Measurements from ENCODE around the gene ZNF3.

ZNF3 gene

DNA sequence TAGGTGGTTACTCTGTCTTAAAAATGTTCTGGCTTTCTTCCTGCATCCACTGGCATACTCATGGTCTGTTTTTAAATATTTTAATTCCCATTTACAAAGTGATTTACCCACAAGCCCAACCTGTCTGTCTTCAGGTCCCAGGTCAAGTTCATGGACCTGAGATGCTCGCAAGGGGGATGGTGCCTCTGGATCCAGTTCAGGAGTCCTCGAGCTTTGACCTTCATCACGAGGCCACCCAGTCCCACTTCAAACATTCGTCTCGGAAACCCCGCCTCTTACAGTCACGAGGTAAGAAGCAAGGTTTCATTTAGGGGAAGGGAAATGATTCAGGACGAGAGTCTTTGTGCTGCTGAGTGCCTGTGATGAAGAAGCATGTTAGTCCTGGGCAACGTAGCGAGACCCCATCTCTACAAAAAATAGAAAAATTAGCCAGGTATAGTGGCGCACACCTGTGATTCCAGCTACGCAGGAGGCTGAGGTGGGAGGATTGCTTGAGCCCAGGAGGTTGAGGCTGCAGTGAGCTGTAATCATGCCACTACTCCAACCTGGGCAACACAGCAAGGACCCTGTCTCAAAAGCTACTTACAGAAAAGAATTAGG is 57.4 kb downstream of the ZNF3 start:
- Histone ChIP-seq H3K27me3 (ENCODE audit: insufficient read depth, poor library complexity, severe bottlenecking) (no peaks in the 10 kb centered on the region), H3K27ac (replicated peaks) (no peak overlapping the region), H3K4me3 (replicated peaks; ENCODE audit: insufficient read depth, low read length) (no peak overlapping the region)
- DNase-seq (ENCODE audit: low read depth in 1 of 2, low spot score in 1 of 2), result no peak
- TF ChIP-seq, protein P1, sequence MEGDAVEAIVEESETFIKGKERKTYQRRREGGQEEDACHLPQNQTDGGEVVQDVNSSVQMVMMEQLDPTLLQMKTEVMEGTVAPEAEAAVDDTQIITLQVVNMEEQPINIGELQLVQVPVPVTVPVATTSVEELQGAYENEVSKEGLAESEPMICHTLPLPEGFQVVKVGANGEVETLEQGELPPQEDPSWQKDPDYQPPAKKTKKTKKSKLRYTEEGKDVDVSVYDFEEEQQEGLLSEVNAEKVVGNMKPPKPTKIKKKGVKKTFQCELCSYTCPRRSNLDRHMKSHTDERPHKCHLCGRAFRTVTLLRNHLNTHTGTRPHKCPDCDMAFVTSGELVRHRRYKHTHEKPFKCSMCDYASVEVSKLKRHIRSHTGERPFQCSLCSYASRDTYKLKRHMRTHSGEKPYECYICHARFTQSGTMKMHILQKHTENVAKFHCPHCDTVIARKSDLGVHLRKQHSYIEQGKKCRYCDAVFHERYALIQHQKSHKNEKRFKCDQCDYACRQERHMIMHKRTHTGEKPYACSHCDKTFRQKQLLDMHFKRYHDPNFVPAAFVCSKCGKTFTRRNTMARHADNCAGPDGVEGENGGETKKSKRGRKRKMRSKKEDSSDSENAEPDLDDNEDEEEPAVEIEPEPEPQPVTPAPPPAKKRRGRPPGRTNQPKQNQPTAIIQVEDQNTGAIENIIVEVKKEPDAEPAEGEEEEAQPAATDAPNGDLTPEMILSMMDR (IDR thresholded peaks at IDR 0.05; ENCODE audit: insufficient read depth, low read length), result no peak
- TF ChIP-seq POLR2AphosphoS5 (IDR thresholded peaks at IDR 0.05; ENCODE audit: low read depth), result no peak
- no peak for TF ChIP-seq GABPA (IDR thresholded peaks at IDR 0.05; ENCODE audit: low read depth)
- TF ChIP-seq, protein P2, sequence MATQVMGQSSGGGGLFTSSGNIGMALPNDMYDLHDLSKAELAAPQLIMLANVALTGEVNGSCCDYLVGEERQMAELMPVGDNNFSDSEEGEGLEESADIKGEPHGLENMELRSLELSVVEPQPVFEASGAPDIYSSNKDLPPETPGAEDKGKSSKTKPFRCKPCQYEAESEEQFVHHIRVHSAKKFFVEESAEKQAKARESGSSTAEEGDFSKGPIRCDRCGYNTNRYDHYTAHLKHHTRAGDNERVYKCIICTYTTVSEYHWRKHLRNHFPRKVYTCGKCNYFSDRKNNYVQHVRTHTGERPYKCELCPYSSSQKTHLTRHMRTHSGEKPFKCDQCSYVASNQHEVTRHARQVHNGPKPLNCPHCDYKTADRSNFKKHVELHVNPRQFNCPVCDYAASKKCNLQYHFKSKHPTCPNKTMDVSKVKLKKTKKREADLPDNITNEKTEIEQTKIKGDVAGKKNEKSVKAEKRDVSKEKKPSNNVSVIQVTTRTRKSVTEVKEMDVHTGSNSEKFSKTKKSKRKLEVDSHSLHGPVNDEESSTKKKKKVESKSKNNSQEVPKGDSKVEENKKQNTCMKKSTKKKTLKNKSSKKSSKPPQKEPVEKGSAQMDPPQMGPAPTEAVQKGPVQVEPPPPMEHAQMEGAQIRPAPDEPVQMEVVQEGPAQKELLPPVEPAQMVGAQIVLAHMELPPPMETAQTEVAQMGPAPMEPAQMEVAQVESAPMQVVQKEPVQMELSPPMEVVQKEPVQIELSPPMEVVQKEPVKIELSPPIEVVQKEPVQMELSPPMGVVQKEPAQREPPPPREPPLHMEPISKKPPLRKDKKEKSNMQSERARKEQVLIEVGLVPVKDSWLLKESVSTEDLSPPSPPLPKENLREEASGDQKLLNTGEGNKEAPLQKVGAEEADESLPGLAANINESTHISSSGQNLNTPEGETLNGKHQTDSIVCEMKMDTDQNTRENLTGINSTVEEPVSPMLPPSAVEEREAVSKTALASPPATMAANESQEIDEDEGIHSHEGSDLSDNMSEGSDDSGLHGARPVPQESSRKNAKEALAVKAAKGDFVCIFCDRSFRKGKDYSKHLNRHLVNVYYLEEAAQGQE (IDR thresholded peaks at IDR 0.05; ENCODE audit: insufficient replicate concordance, low read depth), result no peak
- TF ChIP-seq SPI1 (IDR thresholded peaks at IDR 0.05; ENCODE audit: borderline replicate concordance, low read depth), result no peak

- no peak for DNase-seq (ENCODE audit: low read depth in 1 of 2, low spot score in 1 of 2)
- Histone ChIP-seq H3K27ac (replicated peaks) (no peak overlapping the region), H3K27me3 (ENCODE audit: insufficient read depth, poor library complexity, severe bottlenecking) (no peaks in the 10 kb centered on the region), H3K4me3 (replicated peaks; ENCODE audit: insufficient read depth, low read length) (no peak overlapping the region)
- TF ChIP-seq, protein P1 (IDR thresholded peaks at IDR 0.05; ENCODE audit: insufficient read depth, low read length), result no peak
Observed at GRCh38 chr7:100023526-100023925, 58.0 kb downstream of the ZNF3 start.

- TF ChIP-seq, protein P1 (IDR thresholded peaks at IDR 0.05; ENCODE audit: insufficient read depth, low read length), result no peak
- no peak for TF ChIP-seq POLR2AphosphoS5 (IDR thresholded peaks at IDR 0.05; ENCODE audit: low read depth)
- no peak for TF ChIP-seq SPI1 (IDR thresholded peaks at IDR 0.05; ENCODE audit: borderline replicate concordance, low read depth)
- no peak for TF ChIP-seq GABPA (IDR thresholded peaks at IDR 0.05; ENCODE audit: low read depth)
- TF ChIP-seq, protein P2 (IDR thresholded peaks at IDR 0.05; ENCODE audit: insufficient replicate concordance, low read depth), result no peak
- no peak overlapping the region for H3K4me3 ChIP-seq (replicated peaks; ENCODE audit: insufficient read depth, low read length)
- no peak overlapping the region for H3K27ac ChIP-seq (replicated peaks)
- H3K27me3 ChIP-seq (ENCODE audit: insufficient read depth, poor library complexity, severe bottlenecking), result no peaks in the 10 kb centered on the region
- no peak for DNase-seq (ENCODE audit: low read depth in 1 of 2, low spot score in 1 of 2)
Observed at GRCh38 chr7:100022621-100023020, 58.9 kb downstream of the ZNF3 start.

GRCh38 chr7:100021297-100021696 is 60.2 kb downstream of the ZNF3 start:
- peak overlapping the region; percentile 54 for H3K27ac ChIP-seq (replicated peaks)
- H3K27me3 ChIP-seq (ENCODE audit: insufficient read depth, poor library complexity, severe bottlenecking), result no peaks in the 10 kb centered on the region
- DNase-seq (ENCODE audit: low read depth in 1 of 2, low spot score in 1 of 2), result no peak
- H3K4me3 ChIP-seq (replicated peaks; ENCODE audit: insufficient read depth, low read length), result no peak overlapping the region
- no peak for TF ChIP-seq GABPA (IDR thresholded peaks at IDR 0.05; ENCODE audit: low read depth)
- TF ChIP-seq POLR2AphosphoS5 (IDR thresholded peaks at IDR 0.05; ENCODE audit: low read depth), result no peak
- TF ChIP-seq, protein P2 (IDR thresholded peaks at IDR 0.05; ENCODE audit: insufficient replicate concordance, low read depth), result no peak
- TF ChIP-seq, protein P1 (IDR thresholded peaks at IDR 0.05; ENCODE audit: insufficient read depth, low read length), result no peak
- no peak for TF ChIP-seq SPI1 (IDR thresholded peaks at IDR 0.05; ENCODE audit: borderline replicate concordance, low read depth)
